HEK293 (cell line): Measurements from ENCODE around the gene ARFRP1.

Source experiments
- CTCF ChIA-PET: fragments of 350-600 bp; formaldehyde crosslinking; extraction: SDS; loops from one replicate; lab custom pipeline; 2021; ENCODE audit warnings: antibody characterized with exemption; lab: Yijun Ruan, JAX
- POLR2A ChIA-PET: fragments of 300-600 bp; formaldehyde crosslinking; extraction: SDS; loops from one replicate; lab custom pipeline; 2020; ENCODE audit warnings: antibody characterized with exemption, inconsistent platforms; lab: Yijun Ruan, JAX
- H3K27ac ChIP-seq: fragments of 200-500 bp; sonication (Bioruptor generic); 2 replicates; pipeline ENCODE4 v1.5.1; 2014; ENCODE audit warnings: low read depth, low read length, control low read depth, inconsistent platforms; ENCODE audit errors: extremely low read depth
- H3K36me3 ChIP-seq, 2 experiments: fragments of 200-500 bp in 1 of 2; sonication (Bioruptor generic) in 1 of 2; 1 replicate in 1 of 2; 2 replicates in 1 of 2; pipeline ENCODE4 v1.5.1; 2014 to 2017; ENCODE audit warnings: inconsistent platforms in 2 of 2, low read length in 2 of 2; ENCODE audit not compliant: control insufficient read depth in 2 of 2, insufficient read depth in 1 of 2
- H3K4me1 ChIP-seq: fragments of 200-500 bp; sonication (Bioruptor generic); 2 replicates; pipeline ENCODE4 v1.5.1; 2014; ENCODE audit warnings: mild to moderate bottlenecking, low read length, inconsistent platforms; ENCODE audit not compliant: control insufficient read depth, insufficient read depth
- H3K4me3 ChIP-seq: 2 replicates; pipeline ENCODE4 v1.5.1; 2011; ENCODE audit warnings: low read depth, mild to moderate bottlenecking, control low read depth, low read length, moderate library complexity
- H3K9me3 ChIP-seq: fragments of 200-500 bp; sonication (Bioruptor generic); 2 replicates; pipeline ENCODE4 v1.5.1; 2014; ENCODE audit warnings: low read depth, low read length, inconsistent platforms; ENCODE audit not compliant: control insufficient read depth, insufficient read depth
- GLIS1 ChIP-seq: fragments of 450-650 bp; formaldehyde crosslinking; IDR thresholded peaks from 2 replicates; pipeline ENCODE4 v1.5.1; 2016; ENCODE audit warnings: missing biosample characterization, missing genetic modification characterization
- GLIS2 ChIP-seq: fragments of 450-650 bp; formaldehyde crosslinking; IDR thresholded peaks from 2 replicates; pipeline ENCODE4 v1.5.1; 2016; ENCODE audit warnings: missing biosample characterization, missing genetic modification characterization
- HOXA7 ChIP-seq: sonication (generic); formaldehyde crosslinking; IDR thresholded peaks from 2 replicates; pipeline ENCODE4 v1.8.1; 2022; ENCODE audit warnings: missing genetic modification reagents, borderline replicate concordance
- REPIN1 ChIP-seq: fragments of 450-650 bp; formaldehyde crosslinking; IDR thresholded peaks from 2 replicates; pipeline ENCODE4 v1.5.1; 2017; ENCODE audit warnings: missing biosample characterization, missing genetic modification characterization, low read depth
- SP3 ChIP-seq: fragments of 450-650 bp; formaldehyde crosslinking; IDR thresholded peaks from 2 replicates; pipeline ENCODE4 v1.5.1; 2016; ENCODE audit warnings: missing biosample characterization, missing genetic modification characterization
- YY1 ChIP-seq: fragments of 450-650 bp; formaldehyde crosslinking; IDR thresholded peaks from 2 replicates; pipeline ENCODE4 v1.5.1; 2018; ENCODE audit warnings: missing biosample characterization, missing genetic modification characterization
- ZBTB20 ChIP-seq: fragments of 450-650 bp; formaldehyde crosslinking; IDR thresholded peaks from 2 replicates; pipeline ENCODE4 v1.5.1; 2016; ENCODE audit warnings: missing biosample characterization, missing genetic modification characterization
- ZFP37 ChIP-seq: fragments of 450-650 bp; formaldehyde crosslinking; IDR thresholded peaks from 2 replicates; pipeline ENCODE4 v1.5.1; 2016; ENCODE audit warnings: missing biosample characterization, missing genetic modification characterization
- ZIC2 ChIP-seq: fragments of 450-650 bp; formaldehyde crosslinking; IDR thresholded peaks from 2 replicates; pipeline ENCODE4 v1.5.1; 2016; ENCODE audit warnings: missing biosample characterization, missing genetic modification characterization
- ZNF121 ChIP-seq: fragments of 450-650 bp; formaldehyde crosslinking; IDR thresholded peaks from 2 replicates; pipeline ENCODE4 v1.5.1; 2016; ENCODE audit warnings: missing biosample characterization, missing genetic modification characterization
- ZNF132 ChIP-seq: fragments of 450-650 bp; formaldehyde crosslinking; IDR thresholded peaks from 2 replicates; pipeline ENCODE4 v1.5.1; 2017; ENCODE audit warnings: missing biosample characterization, missing genetic modification characterization, borderline replicate concordance
- ZNF133 ChIP-seq: fragments of 450-650 bp; formaldehyde crosslinking; IDR thresholded peaks from 2 replicates; pipeline ENCODE4 v1.5.1; 2016; ENCODE audit warnings: missing biosample characterization, missing genetic modification characterization
- ZNF169 ChIP-seq: fragments of 450-650 bp; formaldehyde crosslinking; IDR thresholded peaks from 2 replicates; pipeline ENCODE4 v1.5.1; 2016; ENCODE audit warnings: missing biosample characterization, missing genetic modification characterization
- ZNF350 ChIP-seq: fragments of 450-650 bp; formaldehyde crosslinking; IDR thresholded peaks from 2 replicates; pipeline ENCODE4 v1.5.0; 2017; ENCODE audit warnings: missing biosample characterization, mild to moderate bottlenecking, missing genetic modification characterization
- ZNF366 ChIP-seq: fragments of 450-650 bp; formaldehyde crosslinking; conservative IDR thresholded peaks from 2 replicates; pipeline ENCODE4 v1.5.1; 2016; ENCODE audit warnings: missing biosample characterization, missing genetic modification characterization
- ZNF394 ChIP-seq: fragments of 450-650 bp; formaldehyde crosslinking; IDR thresholded peaks from 2 replicates; pipeline ENCODE4 v1.5.1; 2016; ENCODE audit warnings: missing biosample characterization, missing genetic modification characterization, mild to moderate bottlenecking, moderate library complexity, borderline replicate concordance
- ZNF558 ChIP-seq: fragments of 450-650 bp; formaldehyde crosslinking; IDR thresholded peaks from 2 replicates; pipeline ENCODE4 v1.5.1; 2016; ENCODE audit warnings: missing biosample characterization, missing genetic modification characterization
- ZNF654 ChIP-seq: fragments of 450-650 bp; formaldehyde crosslinking; IDR thresholded peaks from 2 replicates; pipeline ENCODE4 v1.5.1; 2016; ENCODE audit warnings: low read depth, missing biosample characterization, missing genetic modification characterization
- ZNF658 ChIP-seq: fragments of 450-650 bp; formaldehyde crosslinking; IDR thresholded peaks from 2 replicates; pipeline ENCODE4; 2016; ENCODE audit warnings: missing biosample characterization, missing genetic modification characterization
- ZNF707 ChIP-seq: fragments of 450-650 bp; formaldehyde crosslinking; IDR thresholded peaks from 2 replicates; pipeline ENCODE4 v1.5.1; 2016; ENCODE audit warnings: missing biosample characterization, missing genetic modification characterization
- ZNF830 ChIP-seq: fragments of 450-650 bp; IDR thresholded peaks from 2 replicates; pipeline ENCODE4 v1.5.0; 2018; ENCODE audit warnings: missing biosample characterization, missing genetic modification characterization, low read depth, mild to moderate bottlenecking, moderate library complexity
- TF ChIP-seq, protein P1 (sequence below): fragments of 450-650 bp; formaldehyde crosslinking; IDR thresholded peaks from 2 replicates; pipeline ENCODE4 v1.5.1; 2016; ENCODE audit warnings: missing biosample characterization, missing genetic modification characterization
- TF ChIP-seq, protein P2 (sequence below): fragments of 450-650 bp; formaldehyde crosslinking; IDR thresholded peaks from 2 replicates; pipeline ENCODE4 v1.5.1; 2016; ENCODE audit warnings: missing biosample characterization, missing genetic modification characterization

The ARFRP1 gene

DNA sequence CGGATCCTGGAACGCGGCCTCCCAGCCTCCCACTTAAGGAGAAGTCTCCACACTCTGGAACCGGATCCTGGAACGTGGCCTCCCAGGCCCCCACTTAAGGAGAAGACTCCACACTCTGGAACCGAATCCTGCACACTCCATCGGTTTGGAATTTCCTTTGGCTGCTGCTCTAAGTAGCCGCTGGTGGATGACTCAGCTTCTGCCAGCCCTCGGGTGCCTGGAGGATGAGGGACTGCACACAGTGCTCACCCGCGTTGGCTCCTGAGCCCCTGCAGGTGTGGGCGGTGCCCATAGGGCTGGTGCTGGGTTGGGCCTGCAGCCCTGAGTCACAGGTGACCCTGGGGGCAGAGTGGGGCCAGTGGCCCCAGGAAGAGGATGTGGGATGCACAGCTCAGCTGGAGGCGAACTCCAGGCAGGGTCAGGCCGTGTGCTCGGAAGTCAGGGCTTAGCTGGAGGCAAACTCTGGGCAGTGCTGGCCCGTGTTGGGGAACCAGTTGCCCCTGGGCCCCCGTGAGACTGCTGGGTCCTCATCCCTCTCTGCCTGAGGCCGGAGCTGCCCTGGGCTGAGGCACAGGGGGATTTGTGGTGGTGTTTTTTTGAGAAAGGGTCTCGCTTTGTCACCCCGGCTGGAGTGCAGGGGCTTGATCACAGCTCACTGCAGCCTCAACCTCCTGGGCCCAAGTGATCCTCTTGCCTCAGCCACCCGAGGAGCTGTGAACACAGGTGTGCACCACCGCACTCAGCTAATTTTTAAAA is 25.2 kb downstream of the ARFRP1 start (continued):
- TF ChIP-seq GLIS1 (peak; percentile 92), ZFP37 (tag by site-specific recombination) (peak; percentile 57; the same call in 1 of the 2 replicates), SP3 (tag by site-specific recombination) (peak; percentile 65), ZNF394 (tag by site-specific recombination) (peak; percentile 41; the same call in 1 of the 2 replicates), ZIC2 (tag by site-specific recombination) (peak; percentile 96), YY1 (tag by site-specific recombination) (no peak)
- TF ChIP-seq, protein P1, sequence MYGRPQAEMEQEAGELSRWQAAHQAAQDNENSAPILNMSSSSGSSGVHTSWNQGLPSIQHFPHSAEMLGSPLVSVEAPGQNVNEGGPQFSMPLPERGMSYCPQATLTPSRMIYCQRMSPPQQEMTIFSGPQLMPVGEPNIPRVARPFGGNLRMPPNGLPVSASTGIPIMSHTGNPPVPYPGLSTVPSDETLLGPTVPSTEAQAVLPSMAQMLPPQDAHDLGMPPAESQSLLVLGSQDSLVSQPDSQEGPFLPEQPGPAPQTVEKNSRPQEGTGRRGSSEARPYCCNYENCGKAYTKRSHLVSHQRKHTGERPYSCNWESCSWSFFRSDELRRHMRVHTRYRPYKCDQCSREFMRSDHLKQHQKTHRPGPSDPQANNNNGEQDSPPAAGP (tag by site-specific recombination) = peak; percentile 29; the same call in 1 of the 2 replicates

DNA sequence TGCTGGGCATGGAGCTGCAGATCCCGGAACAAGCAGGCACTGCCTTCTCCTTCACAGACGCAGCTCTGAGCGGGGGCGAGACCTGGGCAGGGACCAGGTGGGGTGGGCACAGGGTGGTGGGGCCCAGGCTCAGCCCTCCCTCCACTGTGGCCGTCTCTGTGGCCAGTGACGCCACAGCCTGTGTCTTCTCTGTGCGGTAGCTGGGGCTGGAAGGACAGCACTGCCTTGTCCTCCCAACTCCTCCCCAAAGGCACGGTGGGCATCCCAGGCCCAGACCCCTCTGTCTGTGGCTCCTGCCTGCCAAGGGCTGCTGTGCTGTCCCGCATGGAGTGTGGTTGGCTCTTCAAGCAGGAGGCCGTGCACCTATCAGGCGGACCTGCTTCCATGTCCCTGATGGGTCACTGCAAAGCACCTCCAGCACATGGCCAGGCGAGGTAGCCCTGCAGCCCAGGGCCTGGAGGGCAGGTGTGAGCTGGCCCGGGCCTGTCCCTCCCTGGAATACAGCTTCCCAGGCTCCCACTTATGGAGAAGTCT is 26.1 kb downstream of the ARFRP1 start:
- peaks cover 0 to 25% of the 10 kb centered on the region in 2 experiments; a peak in 2 of 3 replicates for H3K36me3 ChIP-seq
- no peaks in the 10 kb centered on the region for H3K4me1 ChIP-seq
- TF ChIP-seq ZBTB20 (tag by site-specific recombination) (peak; percentile 24; the same call in 1 of the 2 replicates), GLIS2 (tag by site-specific recombination) (peak; percentile 19; the same call in 1 of the 2 replicates), ZNF350 (tag by site-specific recombination) (no peak), ZNF133 (no peak), ZNF558 (peak; percentile 96)
- no peaks in the 10 kb centered on the region for H3K9me3 ChIP-seq
- POLR2A ChIA-PET = interaction anchor here (0.7 to 3.1 kb wide), 5 partner anchors 17 to 136 kb away, joined by 3 to 14 read pairs (median 5); partner anchors contain the start of genes HELZ2 and RTEL1
- CTCF ChIA-PET = interaction anchor here (0.6 to 0.7 kb wide), 2 partner anchors 291 to 710 kb away, joined by 3 to 4 read pairs; no protein-coding TSS in a partner anchor
- no peak overlapping the region for H3K27ac ChIP-seq
- no peak overlapping the region for H3K4me3 ChIP-seq

DNA sequence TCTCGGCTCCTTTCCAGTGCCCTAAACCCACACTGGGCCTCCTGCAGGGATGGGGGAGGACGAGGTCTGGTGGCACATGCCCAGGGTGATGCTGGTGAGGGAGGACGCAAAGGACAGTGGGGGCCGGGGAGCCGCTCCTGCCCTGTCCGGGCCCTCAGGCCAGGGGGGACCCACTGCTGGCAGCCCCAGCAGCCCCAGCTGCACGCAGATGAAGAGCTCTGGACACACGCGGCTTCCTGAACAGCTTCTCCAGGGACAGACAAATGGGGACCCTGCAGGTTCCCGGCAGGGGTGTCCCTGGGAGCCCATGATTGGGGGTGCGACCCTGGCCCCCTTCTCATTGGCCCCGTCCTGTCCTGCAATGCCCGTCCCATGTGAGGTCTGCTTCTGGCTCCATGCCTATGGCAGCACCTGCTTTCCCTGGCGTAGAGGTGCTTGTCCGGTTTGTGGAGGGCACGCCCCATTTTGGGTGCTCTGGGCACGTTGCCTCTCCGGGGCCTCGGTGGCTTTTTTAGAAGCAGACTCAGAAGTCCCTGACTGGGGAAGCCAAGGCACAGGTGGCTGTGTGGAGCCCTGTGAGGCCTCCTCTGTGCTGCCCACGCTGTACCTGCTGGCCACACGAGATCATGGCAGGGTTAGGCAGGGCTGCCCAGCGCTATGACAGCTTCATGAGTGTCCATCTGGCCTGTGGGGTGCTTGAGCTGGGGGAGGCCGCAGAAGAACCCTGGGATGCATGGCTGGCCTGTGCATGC is 26.7 kb downstream of the ARFRP1 start:
- TF ChIP-seq, protein P2, sequence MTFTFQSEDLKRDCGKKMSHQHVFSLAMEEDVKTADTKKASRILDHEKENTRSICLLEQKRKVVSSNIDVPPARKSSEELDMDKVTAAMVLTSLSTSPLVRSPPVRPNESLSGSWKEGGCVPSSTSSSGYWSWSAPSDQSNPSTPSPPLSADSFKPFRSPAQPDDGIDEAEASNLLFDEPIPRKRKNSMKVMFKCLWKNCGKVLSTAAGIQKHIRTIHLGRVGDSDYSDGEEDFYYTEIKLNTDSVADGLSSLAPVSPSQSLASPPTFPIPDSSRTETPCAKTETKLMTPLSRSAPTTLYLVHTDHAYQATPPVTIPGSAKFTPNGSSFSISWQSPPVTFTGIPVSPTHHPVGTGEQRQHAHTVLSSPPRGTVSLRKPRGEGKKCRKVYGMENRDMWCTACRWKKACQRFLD (tag by site-specific recombination) = no peak
- no peak for TF ChIP-seq ZNF169 (tag by site-specific recombination)
- TF ChIP-seq ZNF707 (tag by site-specific recombination) = no peak
- no peak for TF ChIP-seq ZNF366
- no peak for TF ChIP-seq ZNF654 (tag by site-specific recombination)
- no peak for TF ChIP-seq REPIN1 (tag by site-specific recombination)
- TF ChIP-seq HOXA7 (CRISPR knock-in tag) = no peak
- TF ChIP-seq ZBTB20 (tag by site-specific recombination) = no peak
- TF ChIP-seq ZNF132 (tag by site-specific recombination) = no peak
- no peak for TF ChIP-seq ZNF658
- TF ChIP-seq ZNF830 = no peak
- no peak for TF ChIP-seq GLIS1
- no peak for TF ChIP-seq ZNF121 (tag by site-specific recombination)
- Histone ChIP-seq H3K27ac (no peak overlapping the region), H3K36me3 (peaks cover 0 to 30% of the 10 kb centered on the region in 2 experiments; a peak in 2 of 3 replicates), H3K4me3 (no peak overlapping the region), H3K4me1 (no peaks in the 10 kb centered on the region), H3K9me3 (no peaks in the 10 kb centered on the region)
- ChIA-PET CTCF (no interaction called here), POLR2A (interaction anchor here (2.6 to 3.1 kb wide), 2 partner anchors 17 to 23 kb away, joined by 9 to 14 read pairs; partner anchors contain the start of gene RTEL1)
